ENCODE data around the gene SPACA6. TPM values are rescaled to one million over a fixed set of nuclear protein-coding genes. Genes with fewer than 3 reads are reported as not detected.

SPACA6 gene
- total RNA-seq, 1 experiment from 2014 or later, result 18.9 TPM

DNA sequence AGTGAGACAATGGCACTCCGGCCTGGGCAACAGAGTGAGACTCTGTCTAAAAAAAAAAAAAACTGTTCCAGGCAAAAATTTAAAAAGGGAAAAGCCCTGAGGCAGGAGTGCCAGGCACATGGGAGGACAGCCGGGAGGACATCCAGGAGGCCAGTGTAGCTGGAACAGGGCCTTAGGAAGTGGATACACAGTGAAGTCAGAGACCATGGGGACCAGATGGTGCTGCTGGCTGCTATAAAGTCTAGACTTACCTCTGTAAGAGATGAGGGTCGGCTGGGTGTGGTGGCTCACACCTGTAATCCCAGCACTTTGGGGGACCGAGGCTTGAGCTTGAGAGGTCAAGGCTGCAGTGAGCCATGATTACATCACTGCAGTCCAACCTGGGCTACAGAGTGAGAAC is 15.7 kb downstream of the SPACA6 start:
- Histone ChIP-seq H3K4me1 (ENCODE audit: insufficient read depth, low read length) (no peaks in the 10 kb centered on the region), H3T11ph (ENCODE audit: low read length) (no peak overlapping the region), H4K5ac (ENCODE audit: insufficient read length, low read depth, low read length) (no peak overlapping the region), H4K91ac (ENCODE audit: insufficient read length, low read depth, low read length) (no peak overlapping the region), H3K9me3 (ENCODE audit: control insufficient read depth, low read depth, low read length) (no peaks in the 10 kb centered on the region), H3K18ac (ENCODE audit: insufficient read length, low read depth, low read length) (no peak overlapping the region), H2BK15ac (ENCODE audit: low read depth, low read length) (no peak overlapping the region), H3K79me2 (ENCODE audit: insufficient read depth, low read length) (no peaks in the 10 kb centered on the region), H4K8ac (replicated peaks; ENCODE audit: insufficient read length, low read depth, low read length) (no peak overlapping the region), H2BK5ac (ENCODE audit: insufficient read length, low read length) (no peak overlapping the region), H4K20me1 (ENCODE audit: control insufficient read depth, insufficient read depth, insufficient read length) (no peaks in the 10 kb centered on the region), H3K23ac (ENCODE audit: insufficient read length, low read depth, low read length) (no peak overlapping the region), H2BK20ac (ENCODE audit: low read depth, low read length, poor library complexity, severe bottlenecking) (no peak overlapping the region), H3K56ac (ENCODE audit: insufficient read length, low read depth, low read length) (no peak overlapping the region), H2AK5ac (ENCODE audit: insufficient read length, low read length) (no peak overlapping the region), H3K14ac (ENCODE audit: insufficient read depth, low read length) (no peak overlapping the region), H3K9ac (ENCODE audit: extremely low read depth, insufficient read length, low read length) (no peak overlapping the region), H3K4me2 (ENCODE audit: insufficient read depth, insufficient read length, low read length) (no peak overlapping the region), H3K4ac (ENCODE audit: low read depth, low read length) (no peak overlapping the region), H2BK12ac (ENCODE audit: insufficient read length, low read depth, low read length) (no peak overlapping the region), H2BK120ac (ENCODE audit: low read depth, low read length, poor library complexity, severe bottlenecking) (no peak overlapping the region), H3K27ac (ENCODE audit: insufficient read length, low read depth, low read length) (no peak overlapping the region), H3K79me1 (ENCODE audit: insufficient read depth, low read depth, low read length, poor library complexity, severe bottlenecking) (no peaks in the 10 kb centered on the region), H2AFZ (ENCODE audit: low read length) (no peak overlapping the region), H3K23me2 (ENCODE audit: insufficient read length, low read depth, low read length, poor library complexity, severe bottlenecking) (peaks cover 2% of the 10 kb centered on the region), H3K27me3 (ENCODE audit: insufficient read depth, low read length) (no peaks in the 10 kb centered on the region; the same call in 1 of the 2 replicates)
- DNase-seq, result no peak
- Mint-ChIP-seq H3K27me3 (ENCODE audit: low read depth) (peaks cover 39% of the 10 kb centered on the region), H3K4me1 (peaks cover 7 to 12% of the 10 kb centered on the region in 2 experiments; a peak in 3 of 4 replicates), H3K4me3 (no peak overlapping the region; a peak in 1 of 5 replicates), H3K27ac (no peak overlapping the region), H3K9me3 (peaks cover 0 to 18% of the 10 kb centered on the region in 2 experiments; a peak in 3 of 5 replicates), H3K36me3 (ENCODE audit: insufficient read depth in 1 of 3, low read depth in 3 of 3) (peaks cover 12 to 34% (median 16%) of the 10 kb centered on the region in 3 experiments)
- TF ChIP-seq, protein P1, sequence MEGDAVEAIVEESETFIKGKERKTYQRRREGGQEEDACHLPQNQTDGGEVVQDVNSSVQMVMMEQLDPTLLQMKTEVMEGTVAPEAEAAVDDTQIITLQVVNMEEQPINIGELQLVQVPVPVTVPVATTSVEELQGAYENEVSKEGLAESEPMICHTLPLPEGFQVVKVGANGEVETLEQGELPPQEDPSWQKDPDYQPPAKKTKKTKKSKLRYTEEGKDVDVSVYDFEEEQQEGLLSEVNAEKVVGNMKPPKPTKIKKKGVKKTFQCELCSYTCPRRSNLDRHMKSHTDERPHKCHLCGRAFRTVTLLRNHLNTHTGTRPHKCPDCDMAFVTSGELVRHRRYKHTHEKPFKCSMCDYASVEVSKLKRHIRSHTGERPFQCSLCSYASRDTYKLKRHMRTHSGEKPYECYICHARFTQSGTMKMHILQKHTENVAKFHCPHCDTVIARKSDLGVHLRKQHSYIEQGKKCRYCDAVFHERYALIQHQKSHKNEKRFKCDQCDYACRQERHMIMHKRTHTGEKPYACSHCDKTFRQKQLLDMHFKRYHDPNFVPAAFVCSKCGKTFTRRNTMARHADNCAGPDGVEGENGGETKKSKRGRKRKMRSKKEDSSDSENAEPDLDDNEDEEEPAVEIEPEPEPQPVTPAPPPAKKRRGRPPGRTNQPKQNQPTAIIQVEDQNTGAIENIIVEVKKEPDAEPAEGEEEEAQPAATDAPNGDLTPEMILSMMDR (conservative IDR thresholded peaks at IDR 0.05), result no peak
- WGBS (ENCODE audit: extremely low coverage, insufficient read length, low lambda C conversion rate), result no CpG with 5 or more reads among the region's 4 CpGs
